HL-60 (cell line): Measurements from ENCODE around the gene KCNQ1.

Experiments
- CTCF ChIP-seq: IDR thresholded peaks from one replicate; pipeline ENCODE4 v1.5.1; 2011; ENCODE audit warnings: low read length, control low read depth, inconsistent platforms; ENCODE audit not compliant: insufficient read depth
- GABPA ChIP-seq: IDR thresholded peaks from 2 replicates; pipeline ENCODE4 v1.6.1; 2012; ENCODE audit warnings: low read depth
- POLR2AphosphoS5 ChIP-seq: IDR thresholded peaks from 2 replicates; pipeline ENCODE4 v1.6.1; 2012; ENCODE audit warnings: low read depth
- REST ChIP-seq: IDR thresholded peaks from 2 replicates; pipeline ENCODE4 v1.6.1; 2012; ENCODE audit warnings: low read depth; ENCODE audit not compliant: insufficient replicate concordance
- SPI1 ChIP-seq: IDR thresholded peaks from 2 replicates; pipeline ENCODE4 v1.6.1; 2012; ENCODE audit warnings: low read depth, mild to moderate bottlenecking, borderline replicate concordance

GRCh38 chr11:2434506-2435255, 10.1 kb upstream of the KCNQ1 start:
- no peak for TF ChIP-seq POLR2AphosphoS5
- no peak for TF ChIP-seq REST
- no peak for TF ChIP-seq CTCF
- TF ChIP-seq GABPA = no peak
- TF ChIP-seq SPI1 = no peak
